Measurements from ENCODE around the gene MSX1. TPM values are rescaled to one million over a fixed set of nuclear protein-coding genes. Genes with fewer than 3 reads are reported as not detected.
A peak's percentile ranks its signal among the peaks of the same experiment; 100 is the strongest.

The MSX1 gene
- total RNA-seq, 2 experiments from 2014 or later, result 0.16 to 2.1 TPM

GRCh38 chr4:4855301-4856070 is 4.0 kb upstream of the MSX1 start:
- no peaks in the 10 kb centered on the region for H3K4me1 ChIP-seq (ENCODE audit: insufficient read depth, low read length, poor library complexity, severe bottlenecking)

GRCh38 chr4:4856071-4857000 is 3.1 kb upstream of the MSX1 start:
- H3K4me3 ChIP-seq (ENCODE audit: low read depth, low read length, poor library complexity, severe bottlenecking), result no peak overlapping the region
- DNase-seq (ENCODE audit: low spot score), result no peak
- intact Hi-C loops (cut with micrococcal nuclease; ENCODE audit: unreplicated experiment), result no loop called here
- no peak overlapping the region for H3K4me2 ChIP-seq (ENCODE audit: low read length)
- no peaks in the 10 kb centered on the region for H4K20me1 ChIP-seq (ENCODE audit: insufficient read depth, low read length)
- H3K36me3 ChIP-seq (ENCODE audit: insufficient read depth, low read length), result no peaks in the 10 kb centered on the region
- BruUV-seq (replicated peaks), result no TSS peak
- no peaks in the 10 kb centered on the region for H3K79me2 ChIP-seq (ENCODE audit: insufficient read depth, low read depth, low read length)
- H2AFZ ChIP-seq (ENCODE audit: low read length), result no peak overlapping the region
- H3K9me2 ChIP-seq (ENCODE audit: insufficient read depth, low read length), result no peaks in the 10 kb centered on the region
- no peaks in the 10 kb centered on the region for H3K4me1 ChIP-seq (ENCODE audit: insufficient read depth, low read length, poor library complexity, severe bottlenecking)
- no peak overlapping the region for H3K27ac ChIP-seq (ENCODE audit: low read depth, low read length, poor library complexity, severe bottlenecking)
- ChIA-PET CTCF (ENCODE audit: unreplicated experiment) (no interaction called here), POLR2A (no interaction called here)
- H3K9me3 ChIP-seq (ENCODE audit: low read length), result no peaks in the 10 kb centered on the region
- TF ChIP-seq, protein P1, sequence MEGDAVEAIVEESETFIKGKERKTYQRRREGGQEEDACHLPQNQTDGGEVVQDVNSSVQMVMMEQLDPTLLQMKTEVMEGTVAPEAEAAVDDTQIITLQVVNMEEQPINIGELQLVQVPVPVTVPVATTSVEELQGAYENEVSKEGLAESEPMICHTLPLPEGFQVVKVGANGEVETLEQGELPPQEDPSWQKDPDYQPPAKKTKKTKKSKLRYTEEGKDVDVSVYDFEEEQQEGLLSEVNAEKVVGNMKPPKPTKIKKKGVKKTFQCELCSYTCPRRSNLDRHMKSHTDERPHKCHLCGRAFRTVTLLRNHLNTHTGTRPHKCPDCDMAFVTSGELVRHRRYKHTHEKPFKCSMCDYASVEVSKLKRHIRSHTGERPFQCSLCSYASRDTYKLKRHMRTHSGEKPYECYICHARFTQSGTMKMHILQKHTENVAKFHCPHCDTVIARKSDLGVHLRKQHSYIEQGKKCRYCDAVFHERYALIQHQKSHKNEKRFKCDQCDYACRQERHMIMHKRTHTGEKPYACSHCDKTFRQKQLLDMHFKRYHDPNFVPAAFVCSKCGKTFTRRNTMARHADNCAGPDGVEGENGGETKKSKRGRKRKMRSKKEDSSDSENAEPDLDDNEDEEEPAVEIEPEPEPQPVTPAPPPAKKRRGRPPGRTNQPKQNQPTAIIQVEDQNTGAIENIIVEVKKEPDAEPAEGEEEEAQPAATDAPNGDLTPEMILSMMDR (conservative IDR thresholded peaks at IDR 0.05; ENCODE audit: low read length), result no peak
- peak; percentile 85; the same call in 1 of the 2 replicates for TF ChIP-seq EZH2phosphoT487 (IDR thresholded peaks at IDR 0.05; ENCODE audit: borderline replicate concordance, low read depth, low read length)

More at GRCh38 chr4:4855301-4856070, 4.0 kb upstream of the MSX1 start:
- no peaks in the 10 kb centered on the region for H4K20me1 ChIP-seq (ENCODE audit: insufficient read depth, low read length)
- H3K79me2 ChIP-seq (ENCODE audit: insufficient read depth, low read depth, low read length), result no peaks in the 10 kb centered on the region
- TF ChIP-seq, protein P1 (conservative IDR thresholded peaks at IDR 0.05; ENCODE audit: low read length), result no peak
- TF ChIP-seq EZH2phosphoT487 (IDR thresholded peaks at IDR 0.05; ENCODE audit: borderline replicate concordance, low read depth, low read length), result no peak
- H2AFZ ChIP-seq (ENCODE audit: low read length), result no peak overlapping the region
- no TSS peak for BruUV-seq (replicated peaks)
- ChIA-PET POLR2A (no interaction called here), CTCF (ENCODE audit: unreplicated experiment) (no interaction called here)
- no peak for DNase-seq (ENCODE audit: low spot score)
- no peaks in the 10 kb centered on the region for H3K36me3 ChIP-seq (ENCODE audit: insufficient read depth, low read length)
- no peaks in the 10 kb centered on the region for H3K9me3 ChIP-seq (ENCODE audit: low read length)
- intact Hi-C loops (cut with micrococcal nuclease; ENCODE audit: unreplicated experiment), result no loop called here
- H3K4me3 ChIP-seq (ENCODE audit: low read depth, low read length, poor library complexity, severe bottlenecking), result no peak overlapping the region
- H3K27ac ChIP-seq (ENCODE audit: low read depth, low read length, poor library complexity, severe bottlenecking), result no peak overlapping the region
- no peaks in the 10 kb centered on the region for H3K9me2 ChIP-seq (ENCODE audit: insufficient read depth, low read length)
- H3K4me2 ChIP-seq (ENCODE audit: low read length), result no peak overlapping the region
